ENCODE data around the gene PDK3.

PDK3 gene

GRCh38 chrX:24491741-24492140 is 26.7 kb downstream of the PDK3 start:
- H3K27ac ChIP-seq: peak overlapping the region; percentile 88
- TF ChIP-seq CTCF (conservative IDR thresholded peaks at IDR 0.05): no peak
- no peak for TF ChIP-seq ZFX (IDR thresholded peaks at IDR 0.05)

GRCh38 chrX:24493740-24494581 is 28.9 kb downstream of the PDK3 start:
- peak overlapping the region; percentile 88 for H3K27ac ChIP-seq
- TF ChIP-seq ZFX (IDR thresholded peaks at IDR 0.05): no peak
- TF ChIP-seq CTCF (conservative IDR thresholded peaks at IDR 0.05): no peak

GRCh38 chrX:24494647-24495075 is 29.6 kb downstream of the PDK3 start:
- TF ChIP-seq ZFX (IDR thresholded peaks at IDR 0.05) (no peak), CTCF (conservative IDR thresholded peaks at IDR 0.05) (no peak)
- no peak overlapping the region for H3K27ac ChIP-seq

GRCh38 chrX:24495700-24496099 is 30.6 kb downstream of the PDK3 start:
- H3K27ac ChIP-seq: peak overlapping the region; percentile 68
- TF ChIP-seq ZFX (IDR thresholded peaks at IDR 0.05) (no peak), CTCF (conservative IDR thresholded peaks at IDR 0.05) (no peak)

- no peak overlapping the region for H3K27ac ChIP-seq
- TF ChIP-seq CTCF (conservative IDR thresholded peaks at IDR 0.05) (no peak), ZFX (IDR thresholded peaks at IDR 0.05) (no peak)
Observed at GRCh38 chrX:24498181-24498580, 33.1 kb downstream of the PDK3 start.

- TF ChIP-seq ZFX (IDR thresholded peaks at IDR 0.05) (no peak), CTCF (conservative IDR thresholded peaks at IDR 0.05) (peak; percentile 70)
- H3K27ac ChIP-seq: no peak overlapping the region
Observed at GRCh38 chrX:24498975-24499374, 33.9 kb downstream of the PDK3 start.

GRCh38 chrX:24506082-24506481 is 41.0 kb downstream of the PDK3 start:
- TF ChIP-seq ZFX (IDR thresholded peaks at IDR 0.05) (no peak), CTCF (conservative IDR thresholded peaks at IDR 0.05) (no peak)
- no peak overlapping the region for H3K27ac ChIP-seq
